Esophagus muscularis mucosa (tissue), 4 donors: ENCODE data around the gene GPC2.

Source experiments
- CTCF ChIP-seq, 3 experiments: fragments of 200-600 bp in 2 of 3; fragments of 450-650 bp in 1 of 3; sonication (generic) in 2 of 3; IDR thresholded peaks; one replicate each; pipeline ENCODE4 v1.5.1; 2017 to 2019; ENCODE audit warnings: antibody characterized with exemption in 3 of 3, mild to moderate bottlenecking in 2 of 3, moderate library complexity in 1 of 3
- EP300 ChIP-seq: sonication (generic); formaldehyde crosslinking; IDR thresholded peaks from one replicate; pipeline ENCODE4 v1.6.1; 2017; ENCODE audit warnings: antibody characterized with exemption
- POLR2A ChIP-seq: fragments of 450-650 bp; IDR thresholded peaks from one replicate; pipeline ENCODE4 v1.6.1; 2017; ENCODE audit warnings: antibody characterized with exemption, moderate library complexity, mild to moderate bottlenecking, low read depth

GRCh38 chr7:100152937-100153666, 24.1 kb downstream of the GPC2 start:
- TF ChIP-seq CTCF (IDR thresholded peaks at IDR 0.05) (no peak), POLR2A (no peak), EP300 (no peak)
